GM12864 (cell line): ENCODE measurements around the gene RAB5A.

Experiments used
- DNase-seq: peaks from one replicate; pipeline ENCODE4 v3.0.0-alpha.2; 2011; ENCODE audit warnings: low read depth
- H3K4me3 ChIP-seq: 2 replicates; pipeline ENCODE4 v1.5.1; 2011; ENCODE audit warnings: mild to moderate bottlenecking, low read depth, low read length, control low read depth
- TF ChIP-seq, protein P1 (sequence below): IDR thresholded peaks from 2 replicates; pipeline ENCODE4 v1.5.1; 2011; ENCODE audit warnings: low read depth, mild to moderate bottlenecking, moderate library complexity, low read length, control low read depth, inconsistent platforms; ENCODE audit errors: missing control alignments

The RAB5A gene

DNA sequence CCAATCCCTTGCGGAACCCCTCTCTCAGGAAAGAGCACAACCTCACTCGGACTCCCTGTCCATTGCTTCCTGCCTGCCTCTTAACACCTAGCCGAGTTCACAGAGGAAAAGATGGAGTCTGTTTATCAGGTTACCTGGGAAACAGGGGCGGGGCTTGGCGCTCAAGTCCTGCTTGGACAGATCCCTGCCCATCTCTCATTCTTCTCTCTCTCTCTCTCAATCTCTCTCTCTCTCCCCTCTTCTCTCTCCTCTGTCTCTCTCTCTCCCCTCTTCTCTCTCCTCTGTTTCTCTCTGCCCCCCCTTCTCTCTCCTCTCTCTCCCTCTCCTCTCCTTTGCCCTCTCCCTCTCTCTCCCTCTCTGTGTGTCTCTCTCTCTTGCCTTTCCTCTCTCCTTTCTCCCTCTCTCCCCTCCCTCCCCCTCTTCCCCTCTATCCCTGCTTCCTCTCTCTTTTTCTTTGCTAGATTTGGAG lies 12.8 kb upstream of the RAB5A start, which contains the start of gene EFHB:
Gene EFHB (minus strand): TSS at position 120 of the 469 bp plus-strand sequence. CDS start 199 bp downstream, outside the sequence.
- no peak within 1 kb of the TSS for H3K4me3 ChIP-seq
- TF ChIP-seq, protein P1, sequence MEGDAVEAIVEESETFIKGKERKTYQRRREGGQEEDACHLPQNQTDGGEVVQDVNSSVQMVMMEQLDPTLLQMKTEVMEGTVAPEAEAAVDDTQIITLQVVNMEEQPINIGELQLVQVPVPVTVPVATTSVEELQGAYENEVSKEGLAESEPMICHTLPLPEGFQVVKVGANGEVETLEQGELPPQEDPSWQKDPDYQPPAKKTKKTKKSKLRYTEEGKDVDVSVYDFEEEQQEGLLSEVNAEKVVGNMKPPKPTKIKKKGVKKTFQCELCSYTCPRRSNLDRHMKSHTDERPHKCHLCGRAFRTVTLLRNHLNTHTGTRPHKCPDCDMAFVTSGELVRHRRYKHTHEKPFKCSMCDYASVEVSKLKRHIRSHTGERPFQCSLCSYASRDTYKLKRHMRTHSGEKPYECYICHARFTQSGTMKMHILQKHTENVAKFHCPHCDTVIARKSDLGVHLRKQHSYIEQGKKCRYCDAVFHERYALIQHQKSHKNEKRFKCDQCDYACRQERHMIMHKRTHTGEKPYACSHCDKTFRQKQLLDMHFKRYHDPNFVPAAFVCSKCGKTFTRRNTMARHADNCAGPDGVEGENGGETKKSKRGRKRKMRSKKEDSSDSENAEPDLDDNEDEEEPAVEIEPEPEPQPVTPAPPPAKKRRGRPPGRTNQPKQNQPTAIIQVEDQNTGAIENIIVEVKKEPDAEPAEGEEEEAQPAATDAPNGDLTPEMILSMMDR, result no peak
- no peak for DNase-seq

DNA sequence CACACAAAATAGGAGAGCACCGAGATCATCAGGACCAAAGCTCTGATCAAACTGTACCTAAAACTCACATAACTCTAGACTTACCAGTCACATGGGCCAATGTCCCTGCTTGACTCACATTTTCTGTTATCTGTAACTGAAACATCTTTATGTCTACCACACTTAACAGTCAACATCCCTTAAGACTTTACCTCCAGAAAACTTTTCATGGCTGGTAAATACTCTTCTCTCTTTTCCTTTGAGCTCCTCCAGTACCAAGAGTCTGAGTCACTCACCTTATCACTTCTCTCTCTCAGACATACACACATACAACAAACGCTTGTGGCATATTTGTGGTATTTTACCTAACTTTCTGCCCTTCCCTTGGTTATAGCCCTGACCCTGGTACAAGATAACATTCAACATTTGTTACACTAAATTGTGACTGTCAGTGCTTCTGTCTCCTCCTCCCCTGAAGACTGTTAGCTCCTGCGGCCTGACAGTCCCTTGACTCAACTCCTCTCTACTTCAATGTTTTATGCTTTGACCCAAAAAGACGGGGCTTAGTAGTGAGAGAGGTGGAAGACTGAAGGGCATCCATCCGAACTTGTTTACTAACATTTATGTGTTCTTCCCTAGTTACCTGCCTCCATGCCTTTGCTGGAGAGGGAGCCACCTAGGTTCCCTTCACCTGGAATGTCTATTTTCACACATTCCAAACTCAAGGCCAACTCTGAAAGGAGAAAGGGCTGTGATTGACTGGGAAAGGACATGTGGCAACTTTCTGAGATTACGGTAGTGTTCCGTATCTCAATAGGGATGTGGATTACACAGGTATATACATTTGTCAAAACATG lies 9.2 kb upstream of the RAB5A start:
- no peak for DNase-seq
- H3K4me3 ChIP-seq, result no peak overlapping the region
- TF ChIP-seq, protein P1, result no peak

DNA sequence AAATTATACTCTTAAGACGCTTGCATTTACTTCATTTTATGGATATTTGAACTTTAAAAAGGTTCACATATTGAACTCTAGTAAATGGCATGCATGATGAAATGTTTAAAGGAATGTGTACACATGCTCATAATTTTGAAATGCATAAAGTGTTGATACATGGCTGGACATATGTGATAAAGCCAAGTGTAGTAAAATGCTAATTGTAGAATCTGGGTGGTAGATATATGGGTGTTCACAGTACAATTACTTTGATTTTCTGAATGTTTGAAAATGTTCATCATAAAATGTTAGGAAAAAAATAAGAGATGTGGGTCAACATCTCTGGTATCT lies 8.6 kb upstream of the RAB5A start:
- no peak for DNase-seq
- TF ChIP-seq, protein P1, result no peak
- no peak overlapping the region for H3K4me3 ChIP-seq

GRCh38 chr3:19940643-19941042 lies 6.3 kb upstream of the RAB5A start:
- no peak for DNase-seq
- no peak overlapping the region for H3K4me3 ChIP-seq
- TF ChIP-seq, protein P1, result no peak

- H3K4me3 ChIP-seq, result no peak overlapping the region
- no peak for DNase-seq
- TF ChIP-seq, protein P1, result no peak
These were observed 1.4 kb upstream of the RAB5A start for GRCh38 chr3:19945534-19945933.

- no peak for DNase-seq
- TF ChIP-seq, protein P1, result no peak
- H3K4me3 ChIP-seq, result peak overlapping the region; percentile 78
These were observed 697 bp upstream of the RAB5A start for GRCh38 chr3:19945969-19946831.
